ENCODE data around the gene RXRB.
A peak's percentile ranks its signal among the peaks of the same experiment; 100 is the strongest.

The RXRB gene

GRCh38 chr6:33194431-33194979, 6.0 kb downstream of the RXRB start:
- Histone ChIP-seq H3K27me3 (ENCODE audit: control insufficient read depth, insufficient read depth, low read length) (peaks cover 41% of the 10 kb centered on the region), H3K27ac (ENCODE audit: low read depth, low read length) (no peak overlapping the region), H3K9ac (ENCODE audit: low read length) (no peak overlapping the region), H3K9me3 (ENCODE audit: control insufficient read depth, insufficient read depth, low read depth, low read length) (no peaks in the 10 kb centered on the region), H3K4me3 (ENCODE audit: low read depth, low read length) (no peak overlapping the region), H3K4me1 (ENCODE audit: control insufficient read depth, insufficient read depth, low read length) (peaks cover 18% of the 10 kb centered on the region; the same call in 1 of the 2 replicates), H3K36me3 (ENCODE audit: control insufficient read depth, insufficient read depth, low read length) (peaks cover 26% of the 10 kb centered on the region)

GRCh38 chr6:33193619-33194018, 6.8 kb downstream of the RXRB start:
- peaks cover 15% of the 10 kb centered on the region; the same call in 1 of the 2 replicates for H3K4me1 ChIP-seq (ENCODE audit: control insufficient read depth, insufficient read depth, low read length)

GRCh38 chr6:33192671-33193602, 7.5 kb downstream of the RXRB start:
- H3K36me3 ChIP-seq (ENCODE audit: control insufficient read depth, insufficient read depth, low read length), result peaks cover 26% of the 10 kb centered on the region
- H3K9ac ChIP-seq (ENCODE audit: low read length), result peak overlapping the region; percentile 35
- no peaks in the 10 kb centered on the region for H3K9me3 ChIP-seq (ENCODE audit: control insufficient read depth, insufficient read depth, low read depth, low read length)
- peaks cover 56% of the 10 kb centered on the region for H3K27me3 ChIP-seq (ENCODE audit: control insufficient read depth, insufficient read depth, low read length)
- H3K4me1 ChIP-seq (ENCODE audit: control insufficient read depth, insufficient read depth, low read length), result peaks cover 12% of the 10 kb centered on the region; the same call in 1 of the 2 replicates
- H3K4me3 ChIP-seq (ENCODE audit: low read depth, low read length), result peak overlapping the region; percentile 70
- H3K27ac ChIP-seq (ENCODE audit: low read depth, low read length), result no peak overlapping the region

More at GRCh38 chr6:33193619-33194018, 6.8 kb downstream of the RXRB start:
- Histone ChIP-seq H3K36me3 (ENCODE audit: control insufficient read depth, insufficient read depth, low read length) (peaks cover 26% of the 10 kb centered on the region), H3K9ac (ENCODE audit: low read length) (no peak overlapping the region), H3K27ac (ENCODE audit: low read depth, low read length) (no peak overlapping the region), H3K4me3 (ENCODE audit: low read depth, low read length) (peak overlapping the region; percentile 70), H3K9me3 (ENCODE audit: control insufficient read depth, insufficient read depth, low read depth, low read length) (no peaks in the 10 kb centered on the region), H3K27me3 (ENCODE audit: control insufficient read depth, insufficient read depth, low read length) (peaks cover 50% of the 10 kb centered on the region)

GRCh38 chr6:33192105-33192646, 8.3 kb downstream of the RXRB start, which contains the start of gene COL11A2:
TSS of gene COL11A2 (minus strand) at chr6:33192467. CDS start at chr6:33192240, 227 bp downstream.
- peak within 1 kb of the TSS; percentile 70 for H3K4me3 ChIP-seq (ENCODE audit: low read depth, low read length)
- H3K9ac ChIP-seq (ENCODE audit: low read length), result peak within 1 kb of the TSS; percentile 35
- no peak within 1 kb of the TSS for H3K27ac ChIP-seq (ENCODE audit: low read depth, low read length)
- H3K4me1 ChIP-seq (ENCODE audit: control insufficient read depth, insufficient read depth, low read length), result peaks cover 8% of the 10 kb centered on the region; the same call in 1 of the 2 replicates
- no peaks in the 10 kb centered on the region for H3K9me3 ChIP-seq (ENCODE audit: control insufficient read depth, insufficient read depth, low read depth, low read length)
- H3K36me3 ChIP-seq (ENCODE audit: control insufficient read depth, insufficient read depth, low read length), result peaks cover 26% of the 10 kb centered on the region
- peaks cover 62% of the 10 kb centered on the region for H3K27me3 ChIP-seq (ENCODE audit: control insufficient read depth, insufficient read depth, low read length)

GRCh38 chr6:33191383-33192104, 8.9 kb downstream of the RXRB start:
- H3K4me3 ChIP-seq (ENCODE audit: low read depth, low read length), result peak overlapping the region; percentile 61

GRCh38 chr6:33190504-33191107, 9.9 kb downstream of the RXRB start:
- Histone ChIP-seq H3K4me3 (ENCODE audit: low read depth, low read length) (no peak overlapping the region), H3K9me3 (ENCODE audit: control insufficient read depth, insufficient read depth, low read depth, low read length) (no peaks in the 10 kb centered on the region), H3K27ac (ENCODE audit: low read depth, low read length) (no peak overlapping the region), H3K27me3 (ENCODE audit: control insufficient read depth, insufficient read depth, low read length) (peaks cover 76% of the 10 kb centered on the region), H3K9ac (ENCODE audit: low read length) (no peak overlapping the region), H3K36me3 (ENCODE audit: control insufficient read depth, insufficient read depth, low read length) (peaks cover 15% of the 10 kb centered on the region), H3K4me1 (ENCODE audit: control insufficient read depth, insufficient read depth, low read length) (peaks cover 8% of the 10 kb centered on the region; the same call in 1 of the 2 replicates)

More at GRCh38 chr6:33191383-33192104, 8.9 kb downstream of the RXRB start:
- Histone ChIP-seq H3K4me1 (ENCODE audit: control insufficient read depth, insufficient read depth, low read length) (peaks cover 8% of the 10 kb centered on the region; the same call in 1 of the 2 replicates), H3K27me3 (ENCODE audit: control insufficient read depth, insufficient read depth, low read length) (peaks cover 68% of the 10 kb centered on the region), H3K9ac (ENCODE audit: low read length) (no peak overlapping the region), H3K9me3 (ENCODE audit: control insufficient read depth, insufficient read depth, low read depth, low read length) (no peaks in the 10 kb centered on the region), H3K27ac (ENCODE audit: low read depth, low read length) (no peak overlapping the region), H3K36me3 (ENCODE audit: control insufficient read depth, insufficient read depth, low read length) (peaks cover 22% of the 10 kb centered on the region)

- Histone ChIP-seq H3K27ac (ENCODE audit: low read depth, low read length) (no peak overlapping the region), H3K4me1 (ENCODE audit: control insufficient read depth, insufficient read depth, low read length) (peaks cover 8% of the 10 kb centered on the region; the same call in 1 of the 2 replicates), H3K9me3 (ENCODE audit: control insufficient read depth, insufficient read depth, low read depth, low read length) (no peaks in the 10 kb centered on the region), H3K36me3 (ENCODE audit: control insufficient read depth, insufficient read depth, low read length) (peaks cover 7% of the 10 kb centered on the region), H3K27me3 (ENCODE audit: control insufficient read depth, insufficient read depth, low read length) (peaks cover 77% of the 10 kb centered on the region), H3K4me3 (ENCODE audit: low read depth, low read length) (no peak overlapping the region), H3K9ac (ENCODE audit: low read length) (no peak overlapping the region)
Measured at GRCh38 chr6:33189625-33190448, 10.6 kb downstream of the RXRB start.

GRCh38 chr6:33189164-33189563, 11.3 kb downstream of the RXRB start:
- H3K27ac ChIP-seq (ENCODE audit: low read depth, low read length), result no peak overlapping the region

GRCh38 chr6:33187809-33188208, 12.7 kb downstream of the RXRB start:
- H3K4me3 ChIP-seq (ENCODE audit: low read depth, low read length), result no peak overlapping the region
- peaks cover 76% of the 10 kb centered on the region for H3K27me3 ChIP-seq (ENCODE audit: control insufficient read depth, insufficient read depth, low read length)
- no peaks in the 10 kb centered on the region for H3K36me3 ChIP-seq (ENCODE audit: control insufficient read depth, insufficient read depth, low read length)

More at GRCh38 chr6:33189164-33189563, 11.3 kb downstream of the RXRB start:
- H3K4me3 ChIP-seq (ENCODE audit: low read depth, low read length), result no peak overlapping the region
- peaks cover under 1% of the 10 kb centered on the region for H3K36me3 ChIP-seq (ENCODE audit: control insufficient read depth, insufficient read depth, low read length)
- H3K4me1 ChIP-seq (ENCODE audit: control insufficient read depth, insufficient read depth, low read length), result peaks cover 8% of the 10 kb centered on the region; the same call in 1 of the 2 replicates
- H3K27me3 ChIP-seq (ENCODE audit: control insufficient read depth, insufficient read depth, low read length), result peaks cover 84% of the 10 kb centered on the region
- no peak overlapping the region for H3K9ac ChIP-seq (ENCODE audit: low read length)
- no peaks in the 10 kb centered on the region for H3K9me3 ChIP-seq (ENCODE audit: control insufficient read depth, insufficient read depth, low read depth, low read length)

More at GRCh38 chr6:33187809-33188208, 12.7 kb downstream of the RXRB start:
- H3K27ac ChIP-seq (ENCODE audit: low read depth, low read length), result no peak overlapping the region
- H3K9ac ChIP-seq (ENCODE audit: low read length), result no peak overlapping the region
- H3K4me1 ChIP-seq (ENCODE audit: control insufficient read depth, insufficient read depth, low read length), result peaks cover 8% of the 10 kb centered on the region; the same call in 1 of the 2 replicates
- H3K9me3 ChIP-seq (ENCODE audit: control insufficient read depth, insufficient read depth, low read depth, low read length), result no peaks in the 10 kb centered on the region

Measured in HUES6 (cell line).